ENCODE measurements around the gene RNF223.

DNA sequence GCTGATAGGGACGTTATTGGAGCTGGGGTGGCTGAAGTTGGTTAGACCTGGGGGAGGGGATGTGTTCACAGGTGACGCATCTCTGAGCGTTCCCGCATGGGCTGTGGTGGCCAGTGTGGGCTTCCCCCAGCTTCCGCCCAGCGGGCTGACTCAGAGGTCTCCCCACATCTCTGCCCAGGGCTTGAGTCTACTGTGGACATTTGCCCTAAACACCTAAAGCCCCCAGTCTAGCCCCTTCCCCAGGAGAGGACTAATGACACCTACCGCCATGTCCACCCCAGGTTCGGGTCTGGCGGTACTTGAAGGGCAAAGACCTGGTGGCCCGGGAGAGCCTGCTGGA, 52.2 kb downstream of the RNF223 start:
- TF ChIP-seq CTCF (IDR thresholded peaks at IDR 0.05) (no peak), POLR2AphosphoS5 (IDR thresholded peaks at IDR 0.05) (no peak)
